Measurements from ENCODE around the gene DNAJC22.
A peak's percentile ranks its signal among the peaks of the same experiment; 100 is the strongest.

Gene DNAJC22

GRCh38 chr12:49345051-49345824 lies 1.4 kb upstream of the DNAJC22 start:
- no peak for DNase-seq

- DNase-seq, result no peak
Measured at GRCh38 chr12:49345825-49346658, 646 bp upstream of the DNAJC22 start.

GRCh38 chr12:49347311-49348193 lies 864 bp downstream of the DNAJC22 start:
- no peak for DNase-seq

- no peak for DNase-seq
Measured at GRCh38 chr12:49348781-49349180, 2.1 kb downstream of the DNAJC22 start.

GRCh38 chr12:49349266-49349665 lies 2.6 kb downstream of the DNAJC22 start:
- DNase-seq, result no peak

- no peak for DNase-seq
Measured at GRCh38 chr12:49352351-49352750, 5.7 kb downstream of the DNAJC22 start.

GRCh38 chr12:49355913-49356312 lies 9.2 kb downstream of the DNAJC22 start:
- no peak for DNase-seq

GRCh38 chr12:49357103-49357678 lies 10.5 kb downstream of the DNAJC22 start:
- DNase-seq, result no peak

- peak; percentile 60 for DNase-seq
Measured at GRCh38 chr12:49358483-49359141, 11.9 kb downstream of the DNAJC22 start.

- DNase-seq, result no peak
Measured at GRCh38 chr12:49359671-49360070, 13.0 kb downstream of the DNAJC22 start.

GRCh38 chr12:49362077-49362476 lies 15.4 kb downstream of the DNAJC22 start:
- DNase-seq, result no peak

GRCh38 chr12:49364989-49365388 lies 18.3 kb downstream of the DNAJC22 start:
- no peak for DNase-seq

GRCh38 chr12:49365542-49365941 lies 18.9 kb downstream of the DNAJC22 start:
- no peak for DNase-seq

- no peak for DNase-seq
Measured at GRCh38 chr12:49366096-49366651, 19.5 kb downstream of the DNAJC22 start.

- DNase-seq, result peak; percentile 75
Measured at GRCh38 chr12:49366652-49367380, 20.1 kb downstream of the DNAJC22 start.

GRCh38 chr12:49367381-49368239 lies 20.9 kb downstream of the DNAJC22 start, which contains the start of gene SPATS2:
SPATS2 (plus strand) TSS chr12:49367462; CDS start chr12:49461013, 93,551 bp downstream.
- no peak for DNase-seq

- DNase-seq, result no peak
Measured at GRCh38 chr12:49368240-49368600, 21.5 kb downstream of the DNAJC22 start.

- no peak for DNase-seq
Measured at GRCh38 chr12:49369411-49370145, 22.9 kb downstream of the DNAJC22 start.

- DNase-seq, result no peak
Measured at GRCh38 chr12:49370539-49370938, 23.9 kb downstream of the DNAJC22 start.

Measured in NCI-H1417 treated with DMSO at 0.1 percent for 48 hours (cell line).